ENCODE data around the gene TTC39A.

DNA sequence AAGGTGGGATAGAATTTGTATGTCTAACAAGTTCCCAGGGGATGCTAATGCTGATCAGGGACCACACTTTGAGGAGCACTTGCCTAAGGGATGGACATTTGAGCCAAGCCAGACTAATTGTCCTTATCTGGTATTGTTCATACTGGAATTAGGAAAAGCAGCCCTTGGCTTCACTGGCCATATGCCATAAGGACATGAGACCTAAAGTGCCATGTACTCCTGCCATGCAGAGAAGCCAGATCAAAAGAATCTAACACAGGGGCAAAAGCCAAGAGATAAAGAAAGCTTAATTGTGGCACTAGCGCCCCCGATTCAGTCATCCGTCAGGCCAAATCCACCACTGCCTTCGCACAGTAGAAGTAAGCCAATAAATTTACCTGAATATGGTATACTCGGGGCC is 48.6 kb downstream of the TTC39A start:
- no peak for TF ChIP-seq CTCF (IDR thresholded peaks at IDR 0.05; ENCODE audit: insufficient read depth, low read length, poor library complexity, severe bottlenecking)
- no peak for TF ChIP-seq EZH2phosphoT487 (conservative IDR thresholded peaks at IDR 0.05; ENCODE audit: low read length)
